ENCODE results near the gene CFAP20DC. TPM values are rescaled to one million over a fixed set of nuclear protein-coding genes. Genes with fewer than 3 reads are reported as not detected.
"Not testable (repeated sequence)": the region's sequence is repeated elsewhere in the genome, so short reads cannot be mapped to it uniquely, and the experiment has no call there.

CFAP20DC gene
- total RNA-seq, 1 experiment from 2014 or later, result 2.8 TPM

- CTCF ChIA-PET, result interaction anchor here (0.6 to 1.3 kb wide), 2 partner anchors 228 to 412 kb away, joined by 3 to 6 read pairs; no protein-coding TSS in a partner anchor
- Histone ChIP-seq H3K4me1 (no peaks in the 10 kb centered on the region; the same call in 1 of the 2 replicates), H3K4me3 (ENCODE audit: low read depth, low read length) (no peak overlapping the region), H3K36me3 (ENCODE audit: control insufficient read depth, insufficient read depth, low read length) (no peaks in the 10 kb centered on the region), H3K9me3 (no peaks in the 10 kb centered on the region), H3K27me3 (replicated peaks; ENCODE audit: control insufficient read depth, insufficient read depth, low read length) (no peaks in the 10 kb centered on the region)
- Mint-ChIP-seq H3K9me3 (ENCODE audit: unreplicated experiment) (no peaks in the 10 kb centered on the region), H3K27ac (ENCODE audit: unreplicated experiment) (no peak overlapping the region), H3K27me3 (ENCODE audit: insufficient read depth, unreplicated experiment) (peaks cover 2% of the 10 kb centered on the region), H3K4me3 (ENCODE audit: unreplicated experiment) (no peak overlapping the region), H3K36me3 (ENCODE audit: insufficient read depth, unreplicated experiment) (no peaks in the 10 kb centered on the region), H3K4me1 (ENCODE audit: low read depth, unreplicated experiment) (peaks cover 6% of the 10 kb centered on the region)
- intact Hi-C loops (cut with micrococcal nuclease; ENCODE audit: unreplicated experiment), result loop anchor here (1.0 kb wide), 1 partner anchor 226 kb away; the partner anchor contains the start of gene CFAP20DC
- TF ChIP-seq CTCF (IDR thresholded peaks at IDR 0.05; ENCODE audit: insufficient read depth in 1 of 2, low read depth in 1 of 2, low read length in 1 of 2, severe bottlenecking in 1 of 2, unreplicated experiment in 1 of 2), result peak; percentile 43 to 56
- POLR2A ChIA-PET, result no interaction called here
- peak; percentile 47 to 48 for DNase-seq
- BruUV-seq (replicated peaks), result no TSS peak
These were observed 225.5 kb downstream of the CFAP20DC start for GRCh38 chr3:58824285-58824684.

- H3K4me3 ChIP-seq (ENCODE audit: low read depth, low read length); H3K4me3 Mint-ChIP-seq (ENCODE audit: unreplicated experiment); H3K9me3 ChIP-seq; CTCF ChIA-PET; intact Hi-C loops (cut with micrococcal nuclease; ENCODE audit: unreplicated experiment); H3K9me3 Mint-ChIP-seq (ENCODE audit: unreplicated experiment); H3K4me1 Mint-ChIP-seq (ENCODE audit: low read depth, unreplicated experiment); H3K36me3 Mint-ChIP-seq (ENCODE audit: insufficient read depth, unreplicated experiment); BruUV-seq (replicated peaks); H3K36me3 ChIP-seq (ENCODE audit: control insufficient read depth, insufficient read depth, low read length); POLR2A ChIA-PET; DNase-seq; H3K27ac Mint-ChIP-seq (ENCODE audit: unreplicated experiment); H3K4me1 ChIP-seq; H3K27me3 ChIP-seq (replicated peaks; ENCODE audit: control insufficient read depth, insufficient read depth, low read length): not testable (repeated sequence)
- peaks cover 13% of the 10 kb centered on the region for H3K27me3 Mint-ChIP-seq (ENCODE audit: insufficient read depth, unreplicated experiment)
These were observed 243.1 kb downstream of the CFAP20DC start for GRCh38 chr3:58806551-58807244.

- Histone ChIP-seq H3K9me3 (no peaks in the 10 kb centered on the region), H3K4me1 (no peaks in the 10 kb centered on the region), H3K27me3 (replicated peaks; ENCODE audit: control insufficient read depth, insufficient read depth, low read length) (no peaks in the 10 kb centered on the region), H3K36me3 (ENCODE audit: control insufficient read depth, insufficient read depth, low read length) (no peaks in the 10 kb centered on the region), H3K4me3 (ENCODE audit: low read depth, low read length) (no peak overlapping the region)
- CTCF ChIA-PET, result no interaction called here
- Mint-ChIP-seq H3K36me3 (ENCODE audit: insufficient read depth, unreplicated experiment) (no peaks in the 10 kb centered on the region), H3K27ac (ENCODE audit: unreplicated experiment) (no peak overlapping the region), H3K4me3 (ENCODE audit: unreplicated experiment) (no peak overlapping the region), H3K27me3 (ENCODE audit: insufficient read depth, unreplicated experiment) (peaks cover 13% of the 10 kb centered on the region), H3K9me3 (ENCODE audit: unreplicated experiment) (no peaks in the 10 kb centered on the region), H3K4me1 (ENCODE audit: low read depth, unreplicated experiment) (no peaks in the 10 kb centered on the region)
- POLR2A ChIA-PET, result no interaction called here
- no peak for DNase-seq
- no TSS peak for BruUV-seq (replicated peaks)
- TF ChIP-seq CTCF (IDR thresholded peaks at IDR 0.05; ENCODE audit: insufficient read depth in 1 of 2, low read depth in 1 of 2, low read length in 1 of 2, severe bottlenecking in 1 of 2, unreplicated experiment in 1 of 2), result no peak
- intact Hi-C loops (cut with micrococcal nuclease; ENCODE audit: unreplicated experiment), result no loop called here
These were observed 244.9 kb downstream of the CFAP20DC start for GRCh38 chr3:58804914-58805313.
